ENCODE data around the gene UBE2M.

Gene UBE2M

GRCh38 chr19:58538257-58539168 lies 19.9 kb downstream of the UBE2M start:
- DNase-seq = peak; percentile 36 to 47

- DNase-seq = no peak
These were observed 21.3 kb downstream of the UBE2M start for GRCh38 chr19:58536852-58537798.

DNA sequence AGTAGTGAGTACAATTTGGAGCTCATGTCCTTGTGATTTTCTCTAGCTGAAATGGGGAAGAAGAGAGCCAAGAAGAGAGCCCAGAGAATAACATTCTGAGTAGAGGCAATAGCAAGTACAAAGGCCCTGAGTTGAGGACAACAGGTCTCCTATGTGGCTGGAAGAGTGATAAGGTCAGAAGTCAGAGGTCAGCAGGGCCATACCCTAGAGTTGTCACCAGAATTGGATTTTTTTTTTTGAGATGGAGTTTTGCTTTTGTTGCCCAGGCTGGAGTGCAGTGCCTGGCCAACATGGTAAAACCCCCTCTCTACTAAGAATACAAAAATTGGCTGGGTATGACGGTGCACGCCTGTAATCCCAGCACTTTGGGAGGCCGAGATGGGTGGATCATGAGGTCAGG lies 22.6 kb downstream of the UBE2M start:
- DNase-seq = no peak

GRCh38 chr19:58531034-58531840 lies 27.2 kb downstream of the UBE2M start:
- DNase-seq = no peak

DNA sequence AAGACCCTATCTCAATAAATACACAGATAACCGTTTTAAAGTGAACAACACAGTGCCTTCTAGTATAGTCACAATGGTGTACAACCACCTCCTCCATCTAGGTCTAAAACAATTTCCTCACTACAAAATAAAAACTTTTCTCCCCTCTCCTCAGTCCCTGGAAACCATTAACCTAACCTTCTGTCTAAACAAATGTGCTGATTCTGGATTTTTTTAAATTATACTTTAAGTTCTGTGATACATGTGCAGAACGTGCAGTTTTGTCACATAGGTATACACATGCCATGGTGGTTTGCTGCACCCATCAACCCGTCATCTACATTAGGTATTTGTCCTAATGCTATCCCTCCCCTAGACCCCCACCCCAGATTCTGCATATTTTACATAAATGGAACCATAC lies 29.0 kb downstream of the UBE2M start:
- no peak for DNase-seq

GRCh38 chr19:58522709-58523108 lies 35.7 kb downstream of the UBE2M start:
- no peak for DNase-seq

GRCh38 chr19:58521651-58522050 lies 36.8 kb downstream of the UBE2M start:
- no peak for DNase-seq

- no peak for DNase-seq
These were observed 38.2 kb downstream of the UBE2M start for GRCh38 chr19:58520257-58520599.

- peak; percentile 94 for DNase-seq
These were observed 38.8 kb downstream of the UBE2M start, which contains the start of gene ZBTB45 for GRCh38 chr19:58519355-58520256. Gene ZBTB45 (minus strand): TSS chr19:58519810. CDS start chr19:58517673, 2,137 bp downstream.

DNA sequence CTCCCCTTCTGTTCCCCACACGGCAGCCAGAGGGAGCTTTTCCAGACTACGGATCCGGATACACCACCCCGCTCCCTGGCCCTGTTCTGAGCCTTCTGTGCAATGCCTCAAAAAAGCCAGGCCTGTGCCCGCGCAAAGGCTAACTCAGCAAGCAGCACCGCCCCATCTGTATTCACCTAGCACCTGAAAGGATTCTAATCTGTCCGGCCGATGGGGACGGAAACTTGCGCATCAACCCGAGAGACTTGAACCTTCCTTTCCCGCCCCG lies 39.4 kb downstream of the UBE2M start:
- peak; percentile 52 to 56 for DNase-seq

DNA sequence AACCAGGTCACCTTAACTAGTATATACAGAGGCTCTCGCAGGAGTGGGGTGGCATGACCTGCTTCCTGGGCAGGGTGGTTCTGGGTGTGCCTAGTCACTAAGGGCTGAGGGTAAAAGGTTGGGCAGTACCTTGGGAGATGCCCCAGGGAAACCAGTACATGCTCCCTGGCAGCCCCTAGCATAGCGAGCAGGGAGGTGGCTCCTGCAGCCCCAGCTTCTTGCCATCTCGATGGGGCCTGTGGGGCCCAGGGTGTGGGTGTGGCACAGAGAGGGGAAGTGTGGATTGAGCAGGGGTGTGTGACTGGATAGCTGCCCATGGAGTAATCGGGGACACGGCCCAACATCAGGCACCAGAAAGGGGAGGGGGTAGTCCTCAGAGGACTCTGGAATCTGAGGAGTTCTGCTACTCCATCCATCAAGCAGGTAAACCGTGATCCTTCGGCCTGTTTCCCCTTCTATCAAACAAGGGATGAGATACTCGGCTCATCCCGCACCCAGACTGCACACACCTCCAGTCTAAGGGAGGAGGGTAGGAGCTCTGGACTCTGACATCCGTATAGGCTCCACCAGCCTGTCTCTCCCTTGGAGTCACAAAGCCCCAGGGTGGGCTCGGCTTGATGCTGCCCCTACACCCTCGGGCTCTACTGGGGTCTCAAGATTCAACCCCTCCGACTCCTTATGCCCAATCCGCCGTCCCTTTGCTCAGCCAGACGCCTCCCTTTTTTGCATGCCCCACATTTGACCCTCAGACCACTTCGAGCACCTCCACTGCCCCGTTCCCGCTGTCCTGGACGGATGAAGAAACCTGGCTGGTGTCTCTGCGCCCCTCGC lies 39.9 kb downstream of the UBE2M start:
- DNase-seq = no peak

- DNase-seq = no peak
These were observed 41.2 kb downstream of the UBE2M start for GRCh38 chr19:58516964-58517833.

GRCh38 chr19:58516246-58516836 lies 42.1 kb downstream of the UBE2M start:
- no peak for DNase-seq

DNA sequence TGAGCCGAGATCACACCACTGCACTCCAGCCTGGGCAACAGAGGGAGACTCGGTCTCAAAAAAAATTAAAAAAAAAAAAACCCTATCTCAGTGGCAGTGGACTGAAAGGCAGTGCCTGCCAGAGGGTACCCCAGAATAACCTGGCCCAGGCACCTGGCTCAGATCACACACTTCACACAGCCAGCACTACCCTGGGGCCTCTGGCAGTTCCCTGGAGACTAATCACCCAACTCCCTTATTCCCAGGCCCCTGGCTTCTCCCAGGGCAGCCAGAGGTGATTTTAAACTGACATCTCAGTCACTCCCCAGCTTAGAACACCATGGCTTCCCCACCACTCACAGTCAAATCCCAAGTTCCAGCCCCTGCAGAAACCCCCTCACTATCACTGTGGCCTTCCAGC lies 43.2 kb downstream of the UBE2M start:
- no peak for DNase-seq

DNA sequence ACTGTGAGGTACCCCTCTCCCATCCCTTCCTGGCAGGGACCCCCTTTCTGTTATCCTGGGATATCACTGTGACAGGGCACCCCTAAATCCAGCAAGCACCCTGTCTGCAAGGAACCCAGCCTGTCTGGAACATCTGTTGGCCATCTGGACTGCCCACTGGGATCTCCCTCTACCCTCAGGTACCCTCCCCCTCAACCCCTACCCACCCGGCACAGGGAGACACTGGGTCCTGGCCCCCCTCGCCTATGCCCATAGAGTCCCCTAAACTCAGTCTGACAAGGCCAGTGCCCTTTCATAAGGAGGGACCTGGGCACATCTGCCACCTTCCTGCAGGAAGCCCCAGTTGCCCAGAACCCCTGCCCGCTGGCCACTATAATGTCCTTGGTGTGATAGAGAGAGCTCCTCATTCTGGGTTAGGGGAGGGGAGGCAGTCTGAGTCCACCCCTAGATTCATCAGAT lies 43.8 kb downstream of the UBE2M start:
- DNase-seq = no peak

DNA sequence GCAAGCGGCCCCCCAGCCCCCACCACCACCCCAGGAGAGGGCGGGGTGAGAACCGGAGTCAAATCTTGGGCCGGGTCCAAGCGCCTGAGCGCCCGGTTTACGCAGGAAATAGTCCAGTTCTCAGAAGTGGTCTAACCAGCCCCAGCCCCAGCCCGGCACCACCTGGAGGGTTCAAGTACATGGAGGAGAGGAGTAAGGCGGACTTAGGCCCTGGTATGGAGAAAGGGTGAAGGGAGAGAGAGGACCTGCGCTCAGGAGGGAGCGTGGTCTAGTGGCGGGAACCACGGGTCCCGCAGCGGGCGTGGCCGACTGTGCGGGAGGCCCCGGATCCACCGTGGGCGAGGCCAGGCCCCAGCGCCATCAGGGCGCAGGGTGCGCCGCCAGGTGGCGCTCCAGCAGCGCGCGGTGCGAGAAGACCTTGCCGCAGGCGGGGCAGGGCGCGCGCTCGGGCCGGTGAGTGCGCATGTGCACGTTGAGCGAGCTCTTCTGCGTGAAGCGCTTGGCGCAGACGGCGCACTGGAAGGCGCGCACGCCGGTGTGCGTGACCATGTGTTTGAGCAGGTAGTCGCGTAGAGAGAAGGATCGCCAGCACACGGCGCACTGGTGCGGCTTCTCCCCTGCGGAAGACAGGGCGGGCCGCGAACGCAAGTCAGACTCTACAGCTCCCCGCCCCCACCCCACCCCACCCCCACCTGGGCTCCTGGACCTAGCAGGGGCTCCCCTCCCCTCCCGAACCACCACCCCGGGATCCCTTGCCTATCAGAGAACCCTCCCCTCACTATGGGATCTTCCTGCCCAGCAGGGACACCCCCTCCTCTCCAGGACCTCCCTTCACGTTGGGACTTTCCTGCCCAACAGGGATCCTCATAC lies 44.5 kb downstream of the UBE2M start:
- peak; percentile 93 for DNase-seq

DNA sequence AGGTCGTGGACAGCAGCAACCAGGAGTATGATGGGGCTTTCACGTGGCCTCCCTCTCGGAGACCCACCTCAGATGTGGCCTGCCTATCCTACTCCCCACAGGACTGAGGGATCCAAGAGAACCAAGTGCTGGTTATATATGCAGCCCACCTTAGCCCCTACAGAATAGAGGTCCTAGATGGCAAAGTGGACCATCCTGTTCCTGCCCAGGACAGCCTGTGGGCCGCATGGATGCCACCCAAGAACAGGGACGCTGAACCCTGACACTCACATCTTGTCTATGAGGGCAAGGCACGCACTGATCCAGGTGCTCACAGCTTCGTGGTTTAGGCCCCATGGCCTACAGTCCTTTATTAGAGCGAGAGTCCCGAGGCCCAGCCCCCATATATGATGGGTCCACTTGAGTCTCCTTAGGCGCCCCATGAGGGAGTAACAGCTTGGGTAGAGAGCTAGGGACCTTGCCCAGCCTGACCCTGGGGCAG lies 45.2 kb downstream of the UBE2M start:
- DNase-seq = no peak
